ACC112 (cell line): ENCODE results near the gene UBTD1.

Experiments
- H2AFZ ChIP-seq: fragments of 200-600 bp; sonication (generic); one replicate; pipeline ENCODE4 v1.6.0; 2017; ENCODE audit warnings: antibody characterized with exemption, low read length; ENCODE audit not compliant: unreplicated experiment
- H3K27ac ChIP-seq: fragments of 200-600 bp; sonication (generic); 2 replicates; pipeline ENCODE4 v1.5.1; 2014; ENCODE audit warnings: low read depth, mild to moderate bottlenecking, antibody characterized with exemption, low read length, moderate library complexity
- H3K27me3 ChIP-seq: fragments of 200-600 bp; sonication (generic); 2 replicates; pipeline ENCODE4 v1.6.1; 2014; ENCODE audit warnings: mild to moderate bottlenecking, antibody characterized with exemption, low read length, moderate library complexity, mixed read lengths; ENCODE audit not compliant: insufficient read depth
- H3K36me3 ChIP-seq: fragments of 200-600 bp; sonication (generic); 2 replicates; pipeline ENCODE4 v1.6.1; 2016; ENCODE audit warnings: mild to moderate bottlenecking, antibody characterized with exemption, low read length, moderate library complexity, mixed read lengths; ENCODE audit not compliant: insufficient read depth
- H3K4me1 ChIP-seq: fragments of 200-600 bp; sonication (generic); one replicate; pipeline ENCODE4 v1.6.1; 2016; ENCODE audit warnings: low read length, mixed read lengths; ENCODE audit not compliant: insufficient read depth, unreplicated experiment, control insufficient read depth
- H3K4me3 ChIP-seq: fragments of 200-600 bp; sonication (generic); 2 replicates; pipeline ENCODE4 v1.5.1; 2014; ENCODE audit warnings: mild to moderate bottlenecking, low read depth, low read length
- H3K79me2 ChIP-seq: fragments of 200-600 bp; sonication (generic); one replicate; pipeline ENCODE4 v1.6.0; 2016; ENCODE audit warnings: low read length; ENCODE audit not compliant: control insufficient read depth, unreplicated experiment, insufficient read depth

UBTD1 gene

DNA sequence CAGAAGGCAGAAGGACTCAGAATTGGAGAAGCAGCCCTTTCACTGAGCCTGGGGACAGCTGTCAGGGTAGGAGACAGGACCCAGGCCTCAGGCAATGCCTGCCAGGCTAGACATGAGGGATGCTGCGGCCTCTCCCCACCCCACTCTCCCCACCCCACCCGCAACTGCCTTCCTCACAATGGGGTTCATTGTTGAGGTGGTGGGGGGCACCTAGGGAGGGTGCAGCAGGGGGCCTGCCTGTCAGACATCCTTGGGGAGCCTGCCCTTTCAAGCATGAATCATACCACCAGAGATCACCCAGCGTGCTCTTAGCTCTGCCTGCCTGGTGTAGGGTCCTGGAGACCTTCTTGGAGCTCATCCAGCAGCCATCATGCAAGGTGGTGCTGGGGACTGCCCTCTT is 90.8 kb downstream of the UBTD1 start, which contains the start of gene C10orf62:
TSS of gene C10orf62 (plus strand) at position 243 of the 400 bp plus-strand sequence. CDS start 177 bp downstream, outside the sequence.
- Histone ChIP-seq H3K36me3 (no peaks in the 10 kb centered on the region), H2AFZ (no peak within 1 kb of the TSS), H3K27me3 (no peaks in the 10 kb centered on the region), H3K4me1 (no peaks in the 10 kb centered on the region), H3K27ac (no peak within 1 kb of the TSS), H3K4me3 (no peak within 1 kb of the TSS), H3K79me2 (no peaks in the 10 kb centered on the region)

DNA sequence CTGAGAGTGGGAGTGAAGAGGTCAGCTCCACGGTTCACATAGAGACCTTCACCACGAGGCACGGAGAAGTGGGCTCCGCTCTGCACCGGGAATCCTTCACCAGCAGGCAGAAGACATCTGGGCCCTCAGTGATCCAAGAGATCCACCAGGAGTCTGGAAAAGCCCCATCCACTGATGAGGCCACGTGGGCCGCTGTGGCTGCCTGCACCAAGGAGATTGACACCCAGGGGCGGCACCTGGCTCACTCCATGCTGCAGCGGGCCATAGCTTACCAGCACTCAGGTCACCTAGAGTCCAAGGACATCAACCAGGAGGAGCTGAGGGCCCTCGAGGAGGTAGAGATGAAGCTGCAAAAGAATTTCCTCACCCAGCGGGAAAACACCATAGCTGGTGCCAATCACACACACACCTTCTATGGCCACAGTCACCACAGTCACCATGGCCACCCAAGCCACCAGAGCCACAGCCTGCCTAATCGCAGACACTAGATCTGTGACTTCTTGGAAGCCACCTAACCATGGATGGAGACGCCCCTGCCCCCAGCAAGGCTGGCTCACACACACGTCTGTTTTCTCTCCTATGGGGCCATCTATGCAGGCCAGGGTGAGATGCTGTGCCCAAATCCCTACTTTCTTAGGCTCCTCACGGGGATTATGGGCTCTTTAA is 91.5 kb downstream of the UBTD1 start:
- no peaks in the 10 kb centered on the region for H3K79me2 ChIP-seq
- no peaks in the 10 kb centered on the region for H3K36me3 ChIP-seq
- H2AFZ ChIP-seq = no peak overlapping the region
- H3K4me1 ChIP-seq = no peaks in the 10 kb centered on the region
- H3K27me3 ChIP-seq = no peaks in the 10 kb centered on the region
- H3K27ac ChIP-seq = no peak overlapping the region
- no peak overlapping the region for H3K4me3 ChIP-seq

GRCh38 chr10:97590748-97591495 is 92.2 kb downstream of the UBTD1 start:
- no peak overlapping the region for H3K4me3 ChIP-seq
- H3K79me2 ChIP-seq = no peaks in the 10 kb centered on the region
- H3K4me1 ChIP-seq = peaks cover 6% of the 10 kb centered on the region
- H3K27ac ChIP-seq = no peak overlapping the region
- H3K27me3 ChIP-seq = no peaks in the 10 kb centered on the region
- no peak overlapping the region for H2AFZ ChIP-seq
- no peaks in the 10 kb centered on the region for H3K36me3 ChIP-seq

- Histone ChIP-seq H3K79me2 (no peaks in the 10 kb centered on the region), H3K27me3 (no peaks in the 10 kb centered on the region), H3K4me3 (no peak overlapping the region), H3K4me1 (peaks cover 29% of the 10 kb centered on the region), H3K36me3 (no peaks in the 10 kb centered on the region), H3K27ac (no peak overlapping the region), H2AFZ (no peak overlapping the region)
These were observed 94.7 kb downstream of the UBTD1 start for GRCh38 chr10:97593421-97593820.

DNA sequence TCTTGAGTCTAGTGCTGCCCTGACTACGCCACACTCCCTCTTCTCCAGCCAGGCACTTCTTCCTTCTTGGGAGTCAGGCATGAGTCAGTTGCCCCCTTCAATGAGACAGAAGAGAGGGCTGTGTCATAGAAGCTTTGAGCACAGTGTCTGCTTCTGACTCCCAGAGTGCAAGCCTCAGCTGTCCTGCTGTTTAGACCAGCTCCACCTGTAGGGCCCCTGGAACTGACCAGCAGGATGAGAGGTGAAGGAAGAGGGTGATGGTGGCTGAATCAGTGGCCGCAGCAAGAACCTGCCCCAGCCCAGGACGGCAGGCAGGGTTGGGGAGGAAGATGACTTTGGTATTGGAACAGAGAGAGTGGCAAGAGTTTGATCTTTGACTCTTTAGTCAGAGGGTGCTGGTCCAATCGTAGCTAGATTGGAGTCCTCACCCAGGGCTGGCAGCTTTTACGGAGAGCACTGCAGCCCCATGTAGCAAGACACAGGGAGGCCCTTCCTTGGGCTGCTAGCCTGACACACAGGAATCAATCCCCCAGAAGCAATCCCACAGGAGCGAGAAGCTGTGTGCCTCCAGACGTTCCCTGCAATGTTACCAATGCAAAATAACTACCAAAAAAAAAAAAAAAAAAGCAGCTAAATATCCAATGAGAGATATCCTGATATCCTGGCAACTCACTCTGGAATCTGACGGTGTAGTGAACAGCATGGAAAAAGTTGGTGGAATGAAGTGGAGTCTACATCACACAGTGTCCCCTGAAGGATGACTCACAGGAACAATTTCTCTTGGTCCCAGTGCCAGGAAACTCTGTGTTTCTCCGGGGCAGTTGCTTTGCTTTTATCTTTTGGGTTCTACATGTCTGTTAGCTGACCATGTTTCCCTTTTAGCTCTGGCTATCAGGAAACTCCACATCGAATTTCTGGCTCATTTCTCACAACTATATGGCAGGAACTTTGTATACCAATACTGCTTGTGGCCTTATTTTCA is 97.7 kb downstream of the UBTD1 start:
- peak overlapping the region; percentile 31; the same call in 1 of the 2 replicates for H3K4me3 ChIP-seq
- H3K27ac ChIP-seq = peak overlapping the region; percentile 90
- peaks cover 29% of the 10 kb centered on the region for H3K4me1 ChIP-seq
- no peaks in the 10 kb centered on the region for H3K27me3 ChIP-seq
- no peaks in the 10 kb centered on the region for H3K79me2 ChIP-seq
- H2AFZ ChIP-seq = peak overlapping the region; percentile 26
- H3K36me3 ChIP-seq = no peaks in the 10 kb centered on the region

- H3K36me3 ChIP-seq = no peaks in the 10 kb centered on the region
- H3K4me3 ChIP-seq = no peak overlapping the region
- peak overlapping the region; percentile 90 for H3K27ac ChIP-seq
- H3K27me3 ChIP-seq = no peaks in the 10 kb centered on the region
- peaks cover 29% of the 10 kb centered on the region for H3K4me1 ChIP-seq
- no peaks in the 10 kb centered on the region for H3K79me2 ChIP-seq
- no peak overlapping the region for H2AFZ ChIP-seq
These were observed 99.1 kb downstream of the UBTD1 start for GRCh38 chr10:97597778-97598177.

- no peak overlapping the region for H2AFZ ChIP-seq
- no peaks in the 10 kb centered on the region for H3K36me3 ChIP-seq
- no peaks in the 10 kb centered on the region for H3K27me3 ChIP-seq
- H3K4me3 ChIP-seq = no peak overlapping the region
- H3K27ac ChIP-seq = no peak overlapping the region
- H3K4me1 ChIP-seq = peaks cover 29% of the 10 kb centered on the region
- no peaks in the 10 kb centered on the region for H3K79me2 ChIP-seq
These were observed 99.9 kb downstream of the UBTD1 start for GRCh38 chr10:97598407-97599271.

- no peak overlapping the region for H3K27ac ChIP-seq
- peaks cover 29% of the 10 kb centered on the region for H3K4me1 ChIP-seq
- H3K36me3 ChIP-seq = no peaks in the 10 kb centered on the region
- no peak overlapping the region for H3K4me3 ChIP-seq
- H2AFZ ChIP-seq = no peak overlapping the region
- no peaks in the 10 kb centered on the region for H3K79me2 ChIP-seq
- H3K27me3 ChIP-seq = no peaks in the 10 kb centered on the region
These were observed 100.5 kb downstream of the UBTD1 start for GRCh38 chr10:97599272-97599619.

DNA sequence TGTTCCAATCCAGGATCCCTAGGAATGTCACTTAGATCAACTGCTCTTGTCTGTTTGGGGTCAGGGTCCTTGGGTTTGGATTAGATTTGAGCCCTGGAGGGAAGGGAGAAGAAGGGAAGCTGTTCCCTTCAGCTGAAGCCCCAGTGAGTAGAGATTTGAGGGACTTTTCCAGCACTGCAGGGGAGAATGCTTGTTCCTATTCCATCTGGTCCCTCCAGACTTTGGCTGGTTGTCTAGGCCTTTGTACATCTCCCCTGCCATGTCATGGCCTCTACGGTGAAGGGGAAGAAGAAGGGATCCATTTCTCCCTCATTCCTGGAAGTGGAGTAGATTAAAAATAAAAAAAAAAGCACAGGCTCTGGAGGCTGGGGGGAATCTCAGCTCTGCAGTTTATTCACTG is 101.9 kb downstream of the UBTD1 start:
- no peaks in the 10 kb centered on the region for H3K27me3 ChIP-seq
- no peaks in the 10 kb centered on the region for H3K79me2 ChIP-seq
- no peak overlapping the region for H3K27ac ChIP-seq
- H3K36me3 ChIP-seq = no peaks in the 10 kb centered on the region
- H3K4me3 ChIP-seq = no peak overlapping the region
- H2AFZ ChIP-seq = no peak overlapping the region
- H3K4me1 ChIP-seq = peaks cover 26% of the 10 kb centered on the region
